Esophagus squamous epithelium (tissue), 5 donors: ENCODE data around the gene NOL4L. TPM values are rescaled to one million over a fixed set of nuclear protein-coding genes. Genes with fewer than 3 reads are reported as not detected.
A peak's percentile ranks its signal among the peaks of the same experiment; 100 is the strongest.

ENCODE experiments used
- DNase-seq: peaks from one replicate; lab custom pipeline; 2025; lab: John Stamatoyannopoulos, UW
- H3K27ac ChIP-seq, 4 donors: fragments of 200-600 bp; sonication (generic); one replicate each; pipeline ENCODE4 v1.5.1; 2016 to 2019; ENCODE audit warnings: mild to moderate bottlenecking in 1 of 4
- H3K27me3 ChIP-seq, 4 donors: fragments of 200-600 bp; sonication (generic); 1 replicate in 3 of 4; 2 replicates in 1 of 4; pipeline versions ENCODE4 v1.5.1 to v1.6.0; 2017 to 2021; ENCODE audit warnings: antibody characterized with exemption in 1 of 4
- H3K36me3 ChIP-seq, 3 donors: fragments of 200-600 bp; sonication (generic); one replicate each; pipeline ENCODE4 v1.5.1; 2016 to 2019
- H3K4me1 ChIP-seq, 3 donors: fragments of 200-600 bp; sonication (generic); one replicate each; pipeline ENCODE4 v1.5.1; 2017 to 2019
- H3K4me3 ChIP-seq, 4 donors: fragments of 200-600 bp; sonication (generic); 1 replicate in 3 of 4; 2 replicates in 1 of 4; pipeline ENCODE4 v1.5.1; 2016 to 2019; ENCODE audit warnings: mild to moderate bottlenecking in 2 of 4, moderate library complexity in 1 of 4
- H3K9me3 ChIP-seq, 3 donors: fragments of 200-600 bp; sonication (generic); one replicate each; pipeline ENCODE4 v1.5.1; 2016 to 2019
- POLR2A ChIP-seq, 4 donors: fragments of 450-650 bp; IDR thresholded peaks; one replicate each; pipeline ENCODE4 v1.6.1; 2017; ENCODE audit warnings: antibody characterized with exemption in 4 of 4, mild to moderate bottlenecking in 4 of 4, moderate library complexity in 3 of 4
- WGBS, 2 donors: methylation state at CpG; one replicate each; pipeline ENCODE4 v1.1.5; 2018; 5-methylcytosine and 5-hydroxymethylcytosine counted together
- intact Hi-C: fragments of 100-400 bp; cut with DNase I; formaldehyde crosslinking; loops from one replicate; pipeline ENCODE4 v1.15.0; 2022
- total RNA-seq, 4 donors: library from RNA; depleted of rRNA; stranded (reverse); fragments of >200 nt; gene quantifications; one replicate each; pipeline ENCODE4 v1.1.0, GENCODE V29; 2016
- TF ChIP-seq, protein P1 (sequence below), 6 experiments: fragments of 450-650 bp in 4 of 6; fragments of 200-600 bp in 2 of 6; sonication (generic) in 2 of 6; IDR thresholded peaks; one replicate each; pipeline ENCODE4 v1.5.1; 2016 to 2019; ENCODE audit warnings: antibody characterized with exemption in 6 of 6, mild to moderate bottlenecking in 4 of 6, moderate library complexity in 4 of 6
- donor health status: DM: yes; HTN: yes; CAD: no.

NOL4L gene
- total RNA-seq, 4 donors from 2014 or later: 1.5 to 5.1 (median 3.0) TPM

- DNase-seq: no peak
- intact Hi-C loops: no loop called here
- Histone ChIP-seq H3K36me3 (no peaks in the 10 kb centered on the region), H3K4me1 (peaks cover 46 to 88% (median 51%) of the 10 kb centered on the region in 3 donors), H3K27ac (no peak overlapping the region), H3K9me3 (no peaks in the 10 kb centered on the region), H3K27me3 (peaks cover 0 to 25% (median 0%) of the 10 kb centered on the region in 4 donors), H3K4me3 (no peak overlapping the region)
- WGBS, 2 donors: 81 to 97% methylated on average over 5 of the region's 5 CpGs
- no peak for TF ChIP-seq POLR2A (IDR thresholded peaks at IDR 0.05)
- TF ChIP-seq, protein P1, sequence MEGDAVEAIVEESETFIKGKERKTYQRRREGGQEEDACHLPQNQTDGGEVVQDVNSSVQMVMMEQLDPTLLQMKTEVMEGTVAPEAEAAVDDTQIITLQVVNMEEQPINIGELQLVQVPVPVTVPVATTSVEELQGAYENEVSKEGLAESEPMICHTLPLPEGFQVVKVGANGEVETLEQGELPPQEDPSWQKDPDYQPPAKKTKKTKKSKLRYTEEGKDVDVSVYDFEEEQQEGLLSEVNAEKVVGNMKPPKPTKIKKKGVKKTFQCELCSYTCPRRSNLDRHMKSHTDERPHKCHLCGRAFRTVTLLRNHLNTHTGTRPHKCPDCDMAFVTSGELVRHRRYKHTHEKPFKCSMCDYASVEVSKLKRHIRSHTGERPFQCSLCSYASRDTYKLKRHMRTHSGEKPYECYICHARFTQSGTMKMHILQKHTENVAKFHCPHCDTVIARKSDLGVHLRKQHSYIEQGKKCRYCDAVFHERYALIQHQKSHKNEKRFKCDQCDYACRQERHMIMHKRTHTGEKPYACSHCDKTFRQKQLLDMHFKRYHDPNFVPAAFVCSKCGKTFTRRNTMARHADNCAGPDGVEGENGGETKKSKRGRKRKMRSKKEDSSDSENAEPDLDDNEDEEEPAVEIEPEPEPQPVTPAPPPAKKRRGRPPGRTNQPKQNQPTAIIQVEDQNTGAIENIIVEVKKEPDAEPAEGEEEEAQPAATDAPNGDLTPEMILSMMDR (IDR thresholded peaks at IDR 0.05): no peak
Observed at GRCh38 chr20:32479012-32479411, 106.1 kb downstream of the NOL4L start.

GRCh38 chr20:32478576-32478975 lies 106.6 kb downstream of the NOL4L start:
- peaks cover 0 to 21% (median 0%) of the 10 kb centered on the region in 4 donors for H3K27me3 ChIP-seq
- H3K4me3 ChIP-seq: no peak overlapping the region
- no peaks in the 10 kb centered on the region for H3K9me3 ChIP-seq
- DNase-seq: no peak
- intact Hi-C loops: no loop called here
- H3K4me1 ChIP-seq: peaks cover 50 to 88% (median 52%) of the 10 kb centered on the region in 3 donors
- WGBS, 2 donors: 86 to 93% methylated on average over 7 of the region's 7 CpGs
- no peaks in the 10 kb centered on the region for H3K36me3 ChIP-seq
- no peak for TF ChIP-seq POLR2A (IDR thresholded peaks at IDR 0.05)
- TF ChIP-seq, protein P1 (IDR thresholded peaks at IDR 0.05): no peak
- H3K27ac ChIP-seq: no peak overlapping the region

GRCh38 chr20:32477594-32478512 lies 107.3 kb downstream of the NOL4L start:
- Histone ChIP-seq H3K36me3 (no peaks in the 10 kb centered on the region), H3K4me3 (no peak overlapping the region), H3K27me3 (peaks cover 0 to 14% (median 0%) of the 10 kb centered on the region in 4 donors), H3K4me1 (peaks cover 49 to 91% (median 57%) of the 10 kb centered on the region in 3 donors), H3K9me3 (no peaks in the 10 kb centered on the region), H3K27ac (peak overlapping the region in 2 of 4 donors; percentile 13 to 32)
- no peak for DNase-seq
- WGBS, 2 donors: 82 to 84% methylated on average over 6 to 8 of the region's 11 CpGs
- TF ChIP-seq, protein P1 (IDR thresholded peaks at IDR 0.05): no peak
- TF ChIP-seq POLR2A (IDR thresholded peaks at IDR 0.05): no peak
- intact Hi-C loops: no loop called here

- peak overlapping the region in 2 of 4 donors; percentile 85 to 88 for H3K27ac ChIP-seq
- intact Hi-C loops: no loop called here
- H3K9me3 ChIP-seq: no peaks in the 10 kb centered on the region
- no peak for DNase-seq
- TF ChIP-seq, protein P1 (IDR thresholded peaks at IDR 0.05): no peak
- TF ChIP-seq POLR2A (IDR thresholded peaks at IDR 0.05): no peak
- 76 to 78% methylated on average over 16 to 18 of the region's 22 CpGs for WGBS, 2 donors
- H3K36me3 ChIP-seq: no peaks in the 10 kb centered on the region
- peaks cover 0 to 5% (median 0%) of the 10 kb centered on the region in 4 donors for H3K27me3 ChIP-seq
- peaks cover 39 to 91% (median 56%) of the 10 kb centered on the region in 3 donors for H3K4me1 ChIP-seq
- no peak overlapping the region for H3K4me3 ChIP-seq
Observed at GRCh38 chr20:32476684-32477593, 108.2 kb downstream of the NOL4L start.
